Natural killer cell treated with Interleukin-12 subunit alpha and Interleukin-12 subunit beta and Interleukin-15 and Interleukin-18, amount 100 ng/mL, for 72 hours (primary cell): ENCODE data around the gene GARNL3. TPM values are rescaled to one million over a fixed set of nuclear protein-coding genes. Genes with fewer than 3 reads are reported as not detected.

Experiments
- ATAC-seq, 2 donors: fragments of 150-1000 bp; cut with Tn5 transposase in 1 of 2; sonication (Bioruptor Pico), chemical (Tn5 transposase) in 1 of 2; 2 replicates each; pipeline ENCODE4 v1.10.0; 2021
- DNase-seq: peaks from one replicate; pipeline ENCODE4 v3.0.0; 2022; ENCODE audit warnings: low spot score
- H3K27ac Mint-ChIP-seq, 2 donors: 1 replicate in 1 of 2; 2 replicates in 1 of 2; pipeline ENCODE4 v1.8.0; 2022; ENCODE audit warnings: mixed read lengths in 2 of 2, mild to moderate bottlenecking in 1 of 2, moderate library complexity in 1 of 2
- H3K27me3 Mint-ChIP-seq, 2 donors: 1 replicate in 1 of 2; 2 replicates in 1 of 2; pipeline ENCODE4 v1.8.0; 2022; ENCODE audit warnings: mixed read lengths in 2 of 2
- H3K36me3 Mint-ChIP-seq: one replicate; pipeline ENCODE4 v1.8.0; 2022; ENCODE audit warnings: mixed read lengths
- H3K4me1 Mint-ChIP-seq, 2 donors: 1 replicate in 1 of 2; 2 replicates in 1 of 2; pipeline ENCODE4 v1.8.0; 2022; ENCODE audit warnings: low read depth in 2 of 2, mixed read lengths in 2 of 2, mild to moderate bottlenecking in 1 of 2
- H3K4me3 Mint-ChIP-seq: one replicate; pipeline ENCODE4 v1.8.0; 2022; ENCODE audit warnings: mixed read lengths
- H3K9me3 Mint-ChIP-seq: 2 replicates; pipeline ENCODE4 v1.8.0; 2022; ENCODE audit warnings: mixed read lengths
- total RNA-seq, 2 donors: library from RNA; stranded (reverse); gene quantifications; one replicate each; pipeline ENCODE4 v1.2.3, GENCODE V29; 2022

Gene GARNL3
- total RNA-seq, 2 donors from 2014 or later: 1.2 to 7.4 TPM

GRCh38 chr9:127277099-127277498, 12.5 kb downstream of the GARNL3 start:
- no peaks in the 10 kb centered on the region for H3K4me1 Mint-ChIP-seq

GRCh38 chr9:127277770-127278169, 13.2 kb downstream of the GARNL3 start:
- H3K36me3 Mint-ChIP-seq: no peaks in the 10 kb centered on the region
- no peak overlapping the region for H3K4me3 Mint-ChIP-seq
- no peak for DNase-seq
- H3K4me1 Mint-ChIP-seq: no peaks in the 10 kb centered on the region
- H3K9me3 Mint-ChIP-seq: no peaks in the 10 kb centered on the region
- no peak for ATAC-seq
- no peak overlapping the region for H3K27ac Mint-ChIP-seq
- H3K27me3 Mint-ChIP-seq: peaks cover 16 to 25% of the 10 kb centered on the region in 2 donors

More at GRCh38 chr9:127277099-127277498, 12.5 kb downstream of the GARNL3 start:
- Mint-ChIP-seq H3K27ac (no peak overlapping the region), H3K36me3 (no peaks in the 10 kb centered on the region), H3K9me3 (no peaks in the 10 kb centered on the region), H3K27me3 (peaks cover 16 to 25% of the 10 kb centered on the region in 2 donors), H3K4me3 (no peak overlapping the region)
- no peak for DNase-seq
- ATAC-seq: no peak

- Mint-ChIP-seq H3K27ac (no peak overlapping the region), H3K4me3 (no peak overlapping the region), H3K36me3 (no peaks in the 10 kb centered on the region), H3K4me1 (no peaks in the 10 kb centered on the region), H3K27me3 (peaks cover 16 to 25% of the 10 kb centered on the region in 2 donors), H3K9me3 (no peaks in the 10 kb centered on the region)
- ATAC-seq (no peak), DNase-seq (no peak)
These were observed 13.8 kb downstream of the GARNL3 start for GRCh38 chr9:127278372-127278771.

- H3K4me3 Mint-ChIP-seq: no peak overlapping the region
- H3K36me3 Mint-ChIP-seq: no peaks in the 10 kb centered on the region
- no peaks in the 10 kb centered on the region for H3K9me3 Mint-ChIP-seq
- H3K4me1 Mint-ChIP-seq: no peaks in the 10 kb centered on the region
- no peak overlapping the region for H3K27ac Mint-ChIP-seq
- ATAC-seq (no peak), DNase-seq (no peak)
- H3K27me3 Mint-ChIP-seq: peaks cover 16 to 22% of the 10 kb centered on the region in 2 donors
These were observed 15.2 kb downstream of the GARNL3 start for GRCh38 chr9:127279717-127280285.

- H3K9me3 Mint-ChIP-seq: no peaks in the 10 kb centered on the region
- H3K36me3 Mint-ChIP-seq: no peaks in the 10 kb centered on the region
- DNase-seq (no peak), ATAC-seq (peak in 1 of 2 donors; percentile 24)
- no peak overlapping the region for H3K27ac Mint-ChIP-seq
- no peak overlapping the region for H3K4me3 Mint-ChIP-seq
- H3K27me3 Mint-ChIP-seq: peaks cover 18 to 22% of the 10 kb centered on the region in 2 donors
- H3K4me1 Mint-ChIP-seq: no peaks in the 10 kb centered on the region
These were observed 16.5 kb downstream of the GARNL3 start for GRCh38 chr9:127280880-127281660.

- H3K27ac Mint-ChIP-seq: no peak overlapping the region
- no peaks in the 10 kb centered on the region for H3K36me3 Mint-ChIP-seq
- H3K27me3 Mint-ChIP-seq: peaks cover 20 to 26% of the 10 kb centered on the region in 2 donors
- no peaks in the 10 kb centered on the region for H3K9me3 Mint-ChIP-seq
- no peaks in the 10 kb centered on the region for H3K4me1 Mint-ChIP-seq
- DNase-seq: no peak
- ATAC-seq: no peak
- H3K4me3 Mint-ChIP-seq: no peak overlapping the region
These were observed 17.3 kb downstream of the GARNL3 start for GRCh38 chr9:127281891-127282290.

- Mint-ChIP-seq H3K27me3 (peaks cover 20 to 28% of the 10 kb centered on the region in 2 donors), H3K9me3 (no peaks in the 10 kb centered on the region), H3K27ac (no peak overlapping the region), H3K36me3 (no peaks in the 10 kb centered on the region), H3K4me3 (no peak overlapping the region), H3K4me1 (no peaks in the 10 kb centered on the region)
- no peak for DNase-seq
- no peak for ATAC-seq
These were observed 18.0 kb downstream of the GARNL3 start for GRCh38 chr9:127282611-127283010.

- Mint-ChIP-seq H3K27me3 (peaks cover 25 to 28% of the 10 kb centered on the region in 2 donors), H3K4me1 (no peaks in the 10 kb centered on the region), H3K27ac (no peak overlapping the region), H3K4me3 (no peak overlapping the region), H3K36me3 (no peaks in the 10 kb centered on the region), H3K9me3 (no peaks in the 10 kb centered on the region)
- no peak for DNase-seq
- no peak for ATAC-seq
These were observed 18.6 kb downstream of the GARNL3 start for GRCh38 chr9:127283135-127283534.

- ATAC-seq (no peak), DNase-seq (no peak)
- no peaks in the 10 kb centered on the region for H3K9me3 Mint-ChIP-seq
- H3K27me3 Mint-ChIP-seq: peaks cover 25 to 28% of the 10 kb centered on the region in 2 donors
- no peak overlapping the region for H3K27ac Mint-ChIP-seq
- H3K4me1 Mint-ChIP-seq: no peaks in the 10 kb centered on the region
- no peak overlapping the region for H3K4me3 Mint-ChIP-seq
- no peaks in the 10 kb centered on the region for H3K36me3 Mint-ChIP-seq
These were observed 19.4 kb downstream of the GARNL3 start for GRCh38 chr9:127283917-127284497.

- no peaks in the 10 kb centered on the region for H3K9me3 Mint-ChIP-seq
- H3K4me3 Mint-ChIP-seq: no peak overlapping the region
- no peak overlapping the region for H3K27ac Mint-ChIP-seq
- no peaks in the 10 kb centered on the region for H3K36me3 Mint-ChIP-seq
- H3K27me3 Mint-ChIP-seq: peaks cover 13 to 18% of the 10 kb centered on the region in 2 donors
- H3K4me1 Mint-ChIP-seq: no peaks in the 10 kb centered on the region
- DNase-seq (no peak), ATAC-seq (no peak)
These were observed 21.4 kb downstream of the GARNL3 start for GRCh38 chr9:127285965-127286364.

- no peak overlapping the region for H3K4me3 Mint-ChIP-seq
- DNase-seq: no peak
- H3K27me3 Mint-ChIP-seq: peaks cover 12 to 13% of the 10 kb centered on the region in 2 donors
- H3K9me3 Mint-ChIP-seq: no peaks in the 10 kb centered on the region
- peaks cover 3 to 8% of the 10 kb centered on the region in 2 donors for H3K4me1 Mint-ChIP-seq
- no peaks in the 10 kb centered on the region for H3K36me3 Mint-ChIP-seq
- no peak overlapping the region for H3K27ac Mint-ChIP-seq
- ATAC-seq: no peak
These were observed 26.0 kb downstream of the GARNL3 start for GRCh38 chr9:127290561-127291065.

GRCh38 chr9:127291246-127291778, 26.7 kb downstream of the GARNL3 start:
- DNase-seq: no peak
- Mint-ChIP-seq H3K27me3 (peaks cover 8 to 13% of the 10 kb centered on the region in 2 donors), H3K27ac (no peak overlapping the region), H3K4me1 (peaks cover 3 to 8% of the 10 kb centered on the region in 2 donors), H3K9me3 (no peaks in the 10 kb centered on the region), H3K36me3 (no peaks in the 10 kb centered on the region), H3K4me3 (no peak overlapping the region)
- ATAC-seq: no peak

- ATAC-seq: no peak
- H3K36me3 Mint-ChIP-seq: no peaks in the 10 kb centered on the region
These were observed 27.8 kb downstream of the GARNL3 start for GRCh38 chr9:127292415-127292814.

GRCh38 chr9:127293328-127293727, 28.8 kb downstream of the GARNL3 start:
- ATAC-seq (no peak), DNase-seq (no peak)
- H3K36me3 Mint-ChIP-seq: no peaks in the 10 kb centered on the region
- H3K27ac Mint-ChIP-seq: no peak overlapping the region
- no peak overlapping the region for H3K4me3 Mint-ChIP-seq
- peaks cover 0 to 2% of the 10 kb centered on the region in 2 donors for H3K27me3 Mint-ChIP-seq
- peaks cover 3 to 8% of the 10 kb centered on the region in 2 donors for H3K4me1 Mint-ChIP-seq
- H3K9me3 Mint-ChIP-seq: no peaks in the 10 kb centered on the region

More at GRCh38 chr9:127292415-127292814, 27.8 kb downstream of the GARNL3 start:
- H3K9me3 Mint-ChIP-seq: no peaks in the 10 kb centered on the region
- H3K4me3 Mint-ChIP-seq: no peak overlapping the region
- DNase-seq: no peak
- H3K4me1 Mint-ChIP-seq: peaks cover 3 to 8% of the 10 kb centered on the region in 2 donors
- H3K27me3 Mint-ChIP-seq: peaks cover 0 to 10% of the 10 kb centered on the region in 2 donors
- no peak overlapping the region for H3K27ac Mint-ChIP-seq
